Stomach (tissue), 9 donors: ENCODE data around the gene ZIC1. TPM values are rescaled to one million over a fixed set of nuclear protein-coding genes. Genes with fewer than 3 reads are reported as not detected.

Experiments
- DNase-seq, 2 donors: peaks; one replicate each; pipeline versions ENCODE4 v3.0.0 to v3.0.0-alpha.2; 2013 to 2019
- H3K27ac ChIP-seq, 5 donors: fragments of 200-600 bp in 4 of 5; sonication (generic) in 4 of 5; one replicate each; pipeline ENCODE4 v1.5.1; 2013 to 2019; ENCODE audit warnings: mild to moderate bottlenecking in 1 of 5, moderate library complexity in 1 of 5
- H3K27me3 ChIP-seq, 3 donors: fragments of 200-600 bp; sonication (generic); one replicate each; pipeline ENCODE4 v1.5.1; 2017 to 2019; ENCODE audit warnings: mixed run types in 1 of 3
- H3K36me3 ChIP-seq, 4 donors: fragments of 200-600 bp; sonication (generic); 1 replicate in 3 of 4; 2 replicates in 1 of 4; pipeline ENCODE4 v1.5.1; 2016 to 2019
- H3K4me1 ChIP-seq, 4 donors: fragments of 200-600 bp; sonication (generic); one replicate each; pipeline ENCODE4 v1.5.1; 2016 to 2019
- H3K4me3 ChIP-seq, 4 donors: fragments of 200-600 bp; sonication (generic) in 3 of 4; one replicate each; pipeline ENCODE4 v1.5.1; 2016 to 2019; ENCODE audit warnings: mild to moderate bottlenecking in 1 of 4
- H3K9me3 ChIP-seq, 4 donors: fragments of 200-600 bp; sonication (generic); one replicate each; pipeline ENCODE4 v1.5.1; 2016 to 2019
- CTCF ChIP-seq, 7 experiments: fragments of 450-650 bp in 4 of 7; fragments of 200-600 bp in 3 of 7; sonication (generic) in 3 of 7; IDR thresholded peaks; one replicate each; pipeline ENCODE4 v1.5.1; 2016 to 2019; ENCODE audit warnings: antibody characterized with exemption in 7 of 7, control low read depth in 2 of 7, mild to moderate bottlenecking in 1 of 7
- EP300 ChIP-seq: sonication (generic); formaldehyde crosslinking; IDR thresholded peaks from one replicate; pipeline ENCODE4 v1.6.1; 2017; ENCODE audit warnings: antibody characterized with exemption
- POLR2A ChIP-seq, 4 donors: fragments of 450-650 bp; IDR thresholded peaks; one replicate each; pipeline ENCODE4 v1.6.1; 2016; ENCODE audit warnings: antibody characterized with exemption in 4 of 4, control low read depth in 2 of 4, mild to moderate bottlenecking in 1 of 4, moderate library complexity in 1 of 4
- POLR2AphosphoS5 ChIP-seq, 3 donors: sonication (generic); formaldehyde crosslinking; IDR thresholded peaks; one replicate each; pipeline ENCODE4 v1.6.1; 2016; ENCODE audit warnings: antibody characterized with exemption in 3 of 3
- WGBS, 5 donors: extraction: QIAGEN DNeasy Blood & Tissue Kit in 3 of 5; methylation state at CpG; one replicate each; pipeline versions ENCODE4 v1.1.5 to v1.1.7; 2013 to 2018; 5-methylcytosine and 5-hydroxymethylcytosine counted together
- intact Hi-C: fragments of 100-400 bp; cut with DNase I; formaldehyde crosslinking; loops from one replicate; pipeline ENCODE4 v1.15.1; 2023; ENCODE audit warnings: low total_unique reads
- polyA plus RNA-seq, 3 donors: library from polyadenylated mRNA; stranded (reverse); fragments of 200-250 nt; gene quantifications; one replicate each; pipeline ENCODE4 v1.2.3, GENCODE V29; 2013
- total RNA-seq, 5 donors: library from RNA; depleted of rRNA; stranded (reverse); fragments of >200 nt; gene quantifications; one replicate each; pipeline versions ENCODE4 v1.1.0 to v1.2.3, GENCODE V29; 2014 to 2016
- donor health status: healthy with polysubstance abuse.
- donor health status: Bipolar disorder and iron deficiency.
- donor health status: healthy.

ZIC1 gene
- total and polyA plus RNA-seq, 8 donors = 0.76 TPM; not detected in 7

- H3K4me1 ChIP-seq = peaks cover 0 to 5% (median 0%) of the 10 kb centered on the region in 4 donors
- 3 to 8% (median 5%) methylated on average over 12 of the region's 12 CpGs for WGBS, 5 donors
- intact Hi-C loops = no loop called here
- no peaks in the 10 kb centered on the region for H3K36me3 ChIP-seq
- DNase-seq = no peak
- TF ChIP-seq EP300 = no peak
- no peak for TF ChIP-seq POLR2A (IDR thresholded peaks at IDR 0.05)
- no peak for TF ChIP-seq POLR2AphosphoS5 (IDR thresholded peaks at IDR 0.05)
- TF ChIP-seq CTCF (IDR thresholded peaks at IDR 0.05) = no peak
- peaks cover 0 to 5% (median 0%) of the 10 kb centered on the region in 4 donors for H3K9me3 ChIP-seq
- H3K27ac ChIP-seq = no peak overlapping the region
- H3K4me3 ChIP-seq = no peak overlapping the region
- peaks cover 22 to 96% (median 80%) of the 10 kb centered on the region in 3 donors for H3K27me3 ChIP-seq
Observed at GRCh38 chr3:147371140-147371539, 38.0 kb upstream of the ZIC1 start.

- Histone ChIP-seq H3K36me3 (no peaks in the 10 kb centered on the region), H3K4me1 (peaks cover 0 to 5% (median 0%) of the 10 kb centered on the region in 4 donors), H3K27ac (no peak overlapping the region), H3K27me3 (peaks cover 22 to 100% (median 79%) of the 10 kb centered on the region in 3 donors), H3K4me3 (no peak overlapping the region), H3K9me3 (peaks cover 0 to 5% (median 0%) of the 10 kb centered on the region in 4 donors)
- no peak for TF ChIP-seq EP300
- no peak for TF ChIP-seq POLR2AphosphoS5 (IDR thresholded peaks at IDR 0.05)
- TF ChIP-seq POLR2A (IDR thresholded peaks at IDR 0.05) = no peak
- no peak for TF ChIP-seq CTCF (IDR thresholded peaks at IDR 0.05)
- WGBS, 5 donors = 6 to 12% (median 10%) methylated on average over 6 to 7 of the region's 7 CpGs
- DNase-seq = no peak
- intact Hi-C loops = no loop called here
Observed at GRCh38 chr3:147371771-147372340, 37.3 kb upstream of the ZIC1 start.

GRCh38 chr3:147372525-147373027, 36.6 kb upstream of the ZIC1 start:
- H3K27me3 ChIP-seq = peaks cover 25 to 100% (median 76%) of the 10 kb centered on the region in 3 donors

GRCh38 chr3:147373301-147373700, 35.9 kb upstream of the ZIC1 start:
- WGBS, 5 donors = 1 to 7% (median 4%) methylated on average over 6 of the region's 6 CpGs
- Histone ChIP-seq H3K27me3 (peaks cover 33 to 100% (median 76%) of the 10 kb centered on the region in 3 donors), H3K9me3 (peaks cover 0 to 9% (median 2%) of the 10 kb centered on the region in 4 donors), H3K36me3 (no peaks in the 10 kb centered on the region), H3K4me3 (no peak overlapping the region), H3K27ac (no peak overlapping the region), H3K4me1 (peaks cover 0 to 5% (median 0%) of the 10 kb centered on the region in 4 donors)
- DNase-seq = no peak
- no peak for TF ChIP-seq CTCF (IDR thresholded peaks at IDR 0.05)
- TF ChIP-seq POLR2AphosphoS5 (IDR thresholded peaks at IDR 0.05) = no peak
- TF ChIP-seq EP300 = no peak
- TF ChIP-seq POLR2A (IDR thresholded peaks at IDR 0.05) = no peak
- intact Hi-C loops = no loop called here

More at GRCh38 chr3:147372525-147373027, 36.6 kb upstream of the ZIC1 start:
- no peak overlapping the region for H3K27ac ChIP-seq
- peaks cover 0 to 9% (median 2%) of the 10 kb centered on the region in 4 donors for H3K9me3 ChIP-seq
- DNase-seq = no peak
- H3K36me3 ChIP-seq = no peaks in the 10 kb centered on the region
- intact Hi-C loops = no loop called here
- no peak overlapping the region for H3K4me3 ChIP-seq
- WGBS, 5 donors = 3 to 8% (median 5%) methylated on average over 7 to 17 of the region's 17 CpGs
- no peak for TF ChIP-seq CTCF (IDR thresholded peaks at IDR 0.05)
- TF ChIP-seq POLR2A (IDR thresholded peaks at IDR 0.05) = no peak
- no peak for TF ChIP-seq EP300
- TF ChIP-seq POLR2AphosphoS5 (IDR thresholded peaks at IDR 0.05) = no peak
- peaks cover 0 to 5% (median 0%) of the 10 kb centered on the region in 4 donors for H3K4me1 ChIP-seq
